HFF-Myc (cell line): ENCODE measurements around the gene SORBS1.

Experiments used
- DNase-seq: peaks from one replicate; pipeline ENCODE4 v3.0.0-alpha.2; 2011; ENCODE audit warnings: low read depth; ENCODE audit errors: extremely low read depth
- H3K4me3 ChIP-seq: replicated peaks from 2 replicates; pipeline ENCODE4 v1.5.1; 2011; ENCODE audit warnings: low read depth, mild to moderate bottlenecking, control low read depth, low read length
- TF ChIP-seq, protein P1 (sequence below): IDR thresholded peaks from 2 replicates; pipeline ENCODE4 v1.5.1; 2012; ENCODE audit warnings: mild to moderate bottlenecking, low read depth, low read length, control low read depth; ENCODE audit errors: missing control alignments

SORBS1 gene

DNA sequence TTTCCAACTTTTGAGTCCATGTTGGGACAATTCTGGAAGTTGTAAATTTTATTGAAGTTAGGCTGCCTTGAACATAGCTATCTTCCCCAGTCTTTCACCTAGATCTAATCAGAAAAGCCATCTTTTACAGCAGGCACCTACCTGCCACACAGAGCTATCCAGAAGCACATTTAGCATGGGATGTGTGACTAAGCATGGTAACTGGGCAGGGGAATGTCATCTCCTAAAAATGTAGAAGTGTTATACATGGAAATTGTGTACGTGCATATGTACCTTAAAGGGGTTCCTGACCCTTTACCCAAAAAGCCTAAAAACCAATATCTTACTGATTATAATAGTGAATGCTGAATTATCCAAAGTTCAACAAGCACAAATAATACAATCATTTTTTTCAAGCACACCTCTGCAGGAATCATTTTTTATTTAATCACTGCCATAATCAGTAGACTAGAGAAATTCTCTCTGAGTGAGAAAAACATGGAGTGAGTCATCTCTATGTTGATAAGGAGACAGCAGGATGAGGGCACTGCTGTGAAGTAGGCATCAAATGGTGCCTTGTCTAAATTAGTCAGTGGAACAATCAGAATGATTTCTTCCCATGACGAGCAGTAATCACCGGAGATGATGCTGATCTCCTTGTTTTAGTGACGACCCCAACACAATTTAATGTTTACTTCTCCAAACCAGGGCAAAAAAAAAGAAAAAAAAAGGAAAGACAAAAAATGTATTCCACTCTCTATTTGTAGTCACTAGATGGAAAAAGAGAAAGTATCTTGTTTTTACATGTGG, 75.9 kb downstream of the SORBS1 start:
- no peak overlapping the region for H3K4me3 ChIP-seq
- TF ChIP-seq, protein P1, sequence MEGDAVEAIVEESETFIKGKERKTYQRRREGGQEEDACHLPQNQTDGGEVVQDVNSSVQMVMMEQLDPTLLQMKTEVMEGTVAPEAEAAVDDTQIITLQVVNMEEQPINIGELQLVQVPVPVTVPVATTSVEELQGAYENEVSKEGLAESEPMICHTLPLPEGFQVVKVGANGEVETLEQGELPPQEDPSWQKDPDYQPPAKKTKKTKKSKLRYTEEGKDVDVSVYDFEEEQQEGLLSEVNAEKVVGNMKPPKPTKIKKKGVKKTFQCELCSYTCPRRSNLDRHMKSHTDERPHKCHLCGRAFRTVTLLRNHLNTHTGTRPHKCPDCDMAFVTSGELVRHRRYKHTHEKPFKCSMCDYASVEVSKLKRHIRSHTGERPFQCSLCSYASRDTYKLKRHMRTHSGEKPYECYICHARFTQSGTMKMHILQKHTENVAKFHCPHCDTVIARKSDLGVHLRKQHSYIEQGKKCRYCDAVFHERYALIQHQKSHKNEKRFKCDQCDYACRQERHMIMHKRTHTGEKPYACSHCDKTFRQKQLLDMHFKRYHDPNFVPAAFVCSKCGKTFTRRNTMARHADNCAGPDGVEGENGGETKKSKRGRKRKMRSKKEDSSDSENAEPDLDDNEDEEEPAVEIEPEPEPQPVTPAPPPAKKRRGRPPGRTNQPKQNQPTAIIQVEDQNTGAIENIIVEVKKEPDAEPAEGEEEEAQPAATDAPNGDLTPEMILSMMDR = no peak
- no peak for DNase-seq

DNA sequence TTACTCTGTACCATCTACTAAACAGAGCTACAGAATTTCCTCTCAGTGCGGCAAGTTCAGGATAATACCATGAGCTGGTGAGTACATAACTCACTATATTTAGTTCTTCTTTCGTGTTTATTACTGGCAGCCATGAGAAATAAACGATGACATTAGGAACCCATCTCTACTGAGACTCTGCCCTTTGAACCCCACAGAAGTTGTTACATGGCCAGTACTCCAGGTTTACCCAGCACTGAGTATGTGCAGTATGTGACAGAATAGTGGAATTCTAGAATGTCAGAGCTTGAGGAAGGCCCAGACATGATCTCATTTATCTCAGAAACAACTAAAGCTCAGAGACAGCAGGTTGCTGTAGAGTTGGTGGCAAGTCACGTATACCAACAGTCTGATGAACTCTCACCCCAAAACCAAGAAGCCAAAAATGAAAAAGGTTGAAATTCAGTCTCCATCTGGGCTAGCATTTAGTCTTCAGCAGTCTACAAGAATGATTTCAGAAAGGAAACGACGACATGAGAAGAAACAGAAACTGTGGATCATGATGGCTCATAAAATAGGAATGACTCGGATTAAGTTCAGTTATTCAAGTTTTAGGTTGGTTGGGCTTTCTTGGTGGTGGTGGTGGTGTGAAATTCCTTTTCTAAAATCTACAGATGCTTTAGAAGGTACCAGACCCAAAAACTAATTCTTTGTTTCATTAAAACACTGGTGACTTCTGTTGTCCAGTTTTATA, 78.5 kb downstream of the SORBS1 start:
- TF ChIP-seq, protein P1 = no peak
- DNase-seq = no peak
- H3K4me3 ChIP-seq = no peak overlapping the region

DNA sequence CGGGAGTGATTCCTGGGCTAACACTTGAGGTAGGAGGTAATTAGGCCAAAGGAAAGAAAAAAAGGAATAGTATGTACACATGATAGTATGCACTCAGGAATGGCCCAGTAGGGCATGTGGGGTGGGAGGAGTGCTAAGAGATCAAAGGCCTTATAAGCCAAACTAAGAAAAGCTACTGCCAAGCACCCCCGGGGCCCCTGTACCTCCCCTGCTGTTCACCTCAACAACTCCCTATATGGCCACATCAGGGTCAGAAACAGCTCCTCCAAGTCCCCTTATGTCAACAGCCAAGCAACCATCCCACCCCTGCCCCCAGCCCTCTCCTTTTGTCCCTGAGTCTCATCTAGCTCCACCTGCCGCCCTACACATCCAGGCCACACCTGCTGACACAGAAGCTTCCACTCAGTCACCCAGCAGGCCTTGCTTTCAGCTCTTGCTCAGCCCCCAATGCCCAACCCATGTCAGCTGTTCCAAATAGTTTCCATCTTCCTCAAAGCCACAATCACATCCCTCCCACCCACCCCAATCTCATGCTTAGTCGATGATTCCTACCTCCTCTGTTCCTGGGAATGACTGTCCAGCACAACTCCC, 80.2 kb downstream of the SORBS1 start:
- DNase-seq = no peak
- no peak overlapping the region for H3K4me3 ChIP-seq
- TF ChIP-seq, protein P1 = no peak

DNA sequence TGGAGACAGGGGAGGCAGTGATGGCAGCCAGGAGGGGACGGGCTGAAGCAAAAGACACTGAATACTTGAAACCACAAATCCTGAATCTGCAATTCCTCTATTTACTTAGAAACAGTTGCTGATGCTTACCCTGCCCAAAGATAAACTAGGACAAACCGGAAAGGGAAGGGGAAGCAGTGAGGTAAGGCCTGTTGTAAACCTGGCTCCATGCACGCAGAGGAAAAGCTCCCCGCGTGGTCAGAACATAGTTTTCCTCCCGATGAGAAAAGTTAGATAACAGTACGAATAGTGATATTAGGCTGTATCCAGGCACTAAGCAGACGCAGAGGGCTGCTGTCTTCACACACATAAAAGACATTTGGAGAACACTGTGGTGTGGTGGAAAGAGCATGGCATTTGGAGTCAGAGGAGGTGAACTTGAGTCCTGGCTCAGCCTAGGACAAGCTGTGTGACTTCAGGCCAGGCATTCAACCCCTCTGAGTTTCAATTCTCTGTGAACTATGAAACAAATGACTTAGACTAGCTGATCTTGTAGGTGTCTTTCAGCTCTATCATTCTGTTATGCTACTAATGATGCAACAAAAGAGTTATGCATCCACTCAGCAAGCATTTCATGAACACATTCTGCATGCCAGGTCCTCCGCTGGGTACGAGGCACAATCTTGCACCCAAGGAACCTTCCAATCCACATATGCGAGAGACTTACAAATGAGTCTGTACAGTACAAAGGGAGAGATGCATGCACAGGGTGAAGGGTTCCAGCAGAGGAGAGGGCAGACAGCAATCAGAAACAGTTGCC, 80.9 kb downstream of the SORBS1 start:
- TF ChIP-seq, protein P1 = no peak
- no peak overlapping the region for H3K4me3 ChIP-seq
- DNase-seq = no peak

DNA sequence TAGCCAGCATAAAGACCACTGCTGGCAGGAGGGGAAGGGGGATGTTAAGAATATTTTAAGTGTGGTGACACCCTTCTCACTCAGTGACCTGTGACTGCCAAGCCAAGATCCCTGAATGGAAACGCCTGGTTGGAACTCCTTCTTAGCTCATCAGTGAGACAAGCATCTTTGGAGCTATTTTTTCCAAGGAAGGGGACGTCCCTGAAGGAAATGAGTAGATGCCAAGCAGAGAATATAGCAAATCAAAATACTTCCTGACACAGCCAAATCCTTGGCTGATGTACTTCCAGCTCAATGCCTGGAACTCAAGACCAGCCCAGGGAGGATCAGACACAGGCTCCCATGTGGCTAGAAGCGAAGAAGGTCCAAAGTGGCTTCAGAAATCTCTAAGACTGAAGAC, 82.2 kb downstream of the SORBS1 start:
- TF ChIP-seq, protein P1 = no peak
- no peak for DNase-seq
- H3K4me3 ChIP-seq = no peak overlapping the region

DNA sequence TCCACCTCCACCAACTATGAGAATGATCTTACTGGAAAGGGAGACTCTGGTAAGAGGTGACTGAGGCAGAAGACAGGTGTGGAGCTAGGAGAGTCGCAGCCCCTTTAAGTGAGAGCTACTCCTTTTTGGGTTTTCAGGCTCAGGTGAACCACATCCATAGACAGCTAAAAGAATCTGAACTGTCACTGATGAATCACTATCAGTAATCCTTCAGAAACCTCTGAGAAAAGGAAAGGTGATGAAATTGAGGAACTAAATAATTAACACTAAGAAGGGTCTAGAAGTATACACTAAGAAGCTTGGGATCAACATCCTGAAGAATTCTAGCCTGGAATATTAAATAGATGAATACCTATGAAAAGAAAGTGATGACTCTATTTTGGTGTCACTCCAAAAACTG, 83.0 kb downstream of the SORBS1 start:
- no peak for DNase-seq
- TF ChIP-seq, protein P1 = no peak
- H3K4me3 ChIP-seq = no peak overlapping the region
